H1 (cell line): ENCODE measurements around the gene SWI5. TPM values are rescaled to one million over a fixed set of nuclear protein-coding genes. Genes with fewer than 3 reads are reported as not detected.

Source experiments
- CTCF ChIA-PET: fragments of 300-600 bp; sonication (Branson Sonifier 250); formaldehyde crosslinking; loops from one replicate; lab custom pipeline; 2021; ENCODE audit not compliant: partially characterized antibody; lab: Charles Lee
- POLR2A ChIA-PET: fragments of 300-600 bp; sonication (Branson Sonifier 250); formaldehyde crosslinking; loops from one replicate; lab custom pipeline; 2021; ENCODE audit warnings: inconsistent platforms; ENCODE audit not compliant: partially characterized antibody; lab: Charles Lee
- DNase-seq, 2 experiments: peaks; one replicate each; pipeline versions ENCODE4 v3.0.0 to v3.0.0-alpha.2; 2010 to 2022; ENCODE audit warnings: low spot score in 2 of 2, low read depth in 1 of 2, mixed read lengths in 1 of 2
- FAIRE-seq: peaks from 2 replicates; lab custom pipeline; 2011; peaks lifted over from hg19 to GRCh38; lab: Jason Lieb, UNC
- H2AFZ ChIP-seq: 2 replicates; pipeline ENCODE4 v1.8.1; 2012; ENCODE audit warnings: low read length, inconsistent platforms
- H2AK5ac ChIP-seq: 2 replicates; pipeline ENCODE4 v1.6.1; 2013; ENCODE audit warnings: low read depth, low read length
- H2BK120ac ChIP-seq: replicated peaks from 2 replicates; pipeline ENCODE3; 2013; ENCODE audit warnings: low read depth, low read length, inconsistent platforms
- H2BK12ac ChIP-seq: 2 replicates; pipeline ENCODE4 v1.6.1; 2013; ENCODE audit warnings: low read depth, low read length
- H2BK15ac ChIP-seq: 2 replicates; pipeline ENCODE4 v1.6.1; 2013; ENCODE audit warnings: low read length
- H2BK20ac ChIP-seq: 2 replicates; pipeline ENCODE4 v1.6.1; 2013; ENCODE audit warnings: low read length
- H2BK5ac ChIP-seq: 2 replicates; pipeline ENCODE4 v1.6.1; 2013; ENCODE audit warnings: low read depth, low read length
- H3K14ac ChIP-seq: 2 replicates; pipeline ENCODE4 v1.6.1; 2013; ENCODE audit warnings: inconsistent platforms; ENCODE audit not compliant: insufficient read length
- H3K18ac ChIP-seq: 2 replicates; pipeline ENCODE4 v1.6.1; 2013; ENCODE audit warnings: low read length; ENCODE audit errors: extremely low read depth
- H3K23ac ChIP-seq: 2 replicates; pipeline ENCODE4 v1.6.1; 2013; ENCODE audit warnings: inconsistent platforms; ENCODE audit not compliant: insufficient read length
- H3K23me2 ChIP-seq: 2 replicates; pipeline ENCODE4 v1.6.1; 2013; ENCODE audit warnings: low read depth, low read length
- H3K27ac ChIP-seq: 2 replicates; pipeline ENCODE4 v1.6.1; 2011; ENCODE audit warnings: low read depth, low read length, inconsistent platforms
- H3K27me3 ChIP-seq, 4 experiments: replicated peaks in 1 of 4; 1 replicate in 1 of 4; 2 replicates in 3 of 4; pipeline versions ENCODE4 v1.6.1 to v1.8.1; 2011 to 2013; ENCODE audit warnings: low read length in 3 of 4, mild to moderate bottlenecking in 3 of 4, inconsistent platforms in 2 of 4, mixed read lengths in 2 of 4, moderate library complexity in 1 of 4; ENCODE audit not compliant: control insufficient read depth in 3 of 4, insufficient read depth in 3 of 4; ENCODE audit errors: extremely low read depth in 1 of 4
- H3K36me3 ChIP-seq, 4 experiments: 2 replicates each; pipeline versions ENCODE4 v1.6.1 to v1.8.1; 2011 to 2013; ENCODE audit warnings: mild to moderate bottlenecking in 4 of 4, low read length in 3 of 4, moderate library complexity in 2 of 4, control low read depth in 1 of 4, inconsistent platforms in 1 of 4; ENCODE audit not compliant: insufficient read depth in 4 of 4, control insufficient read depth in 2 of 4
- H3K4ac ChIP-seq: replicated peaks from 2 replicates; pipeline ENCODE3; 2013; ENCODE audit warnings: low read length, low read depth, mixed read lengths, inconsistent platforms; ENCODE audit not compliant: insufficient read length
- H3K4me1 ChIP-seq, 4 experiments: replicated peaks in 1 of 4; 1 replicate in 1 of 4; 2 replicates in 3 of 4; pipeline versions ENCODE4 v1.6.1 to v1.8.1; 2011 to 2013; ENCODE audit warnings: low read length in 3 of 4, inconsistent platforms in 2 of 4, mixed read lengths in 1 of 4; ENCODE audit not compliant: insufficient read depth in 4 of 4, control insufficient read depth in 3 of 4
- H3K4me2 ChIP-seq, 2 experiments: 2 replicates each; pipeline versions ENCODE4 v1.6.1 to v1.8.1; 2011 to 2013; ENCODE audit warnings: low read depth in 2 of 2, low read length in 2 of 2, control low read depth in 1 of 2, inconsistent platforms in 1 of 2, mild to moderate bottlenecking in 1 of 2; ENCODE audit not compliant: insufficient read depth in 1 of 2
- H3K4me3 ChIP-seq, 4 experiments: fragments of 200-600, 300-600 bp in 1 of 4; sonication (generic), shearing (Covaris generic), sonication (Bioruptor Twin) in 1 of 4; 2 replicates each; pipeline versions ENCODE4 v1.5.1 to v1.8.1; 2011 to 2016; ENCODE audit warnings: low read length in 4 of 4, low read depth in 3 of 4, control low read depth in 2 of 4, inconsistent platforms in 2 of 4, mild to moderate bottlenecking in 2 of 4, mixed read lengths in 1 of 4, moderate library complexity in 1 of 4; ENCODE audit not compliant: insufficient read depth in 2 of 4; ENCODE audit errors: extremely low read depth in 1 of 4
- H3K56ac ChIP-seq: replicated peaks from 2 replicates; pipeline ENCODE3; 2013; ENCODE audit warnings: low read depth, mild to moderate bottlenecking, mixed read lengths, low read length, inconsistent platforms; ENCODE audit not compliant: insufficient read length
- H3K79me1 ChIP-seq: 2 replicates; pipeline ENCODE4 v1.6.1; 2013; ENCODE audit warnings: low read depth, low read length, control low read depth
- H3K79me2 ChIP-seq, 2 experiments: 2 replicates each; pipeline versions ENCODE4 v1.6.1 to v1.8.1; 2012 to 2013; ENCODE audit warnings: low read length in 2 of 2, mild to moderate bottlenecking in 2 of 2, inconsistent platforms in 1 of 2; ENCODE audit not compliant: insufficient read depth in 2 of 2, control insufficient read depth in 1 of 2
- H3K9ac ChIP-seq, 4 experiments: replicated peaks in 1 of 4; 1 replicate in 1 of 4; 2 replicates in 3 of 4; pipeline versions ENCODE4 v1.6.1 to v1.8.1; 2011 to 2013; ENCODE audit warnings: low read depth in 3 of 4, low read length in 3 of 4, control low read depth in 2 of 4, mild to moderate bottlenecking in 2 of 4, moderate library complexity in 2 of 4, inconsistent platforms in 1 of 4; ENCODE audit errors: extremely low read depth in 1 of 4
- H3K9me3 ChIP-seq, 2 experiments: 2 replicates each; pipeline versions ENCODE4 v1.6.1 to v1.8.1; 2012 to 2013; ENCODE audit warnings: mild to moderate bottlenecking in 2 of 2, moderate library complexity in 2 of 2, control low read depth in 1 of 2, inconsistent platforms in 1 of 2, low read depth in 1 of 2, low read length in 1 of 2, mixed read lengths in 1 of 2; ENCODE audit not compliant: insufficient read depth in 2 of 2
- H4K20me1 ChIP-seq, 2 experiments: replicated peaks in 1 of 2; 2 replicates each; pipeline versions ENCODE3 to v1.8.1; 2011 to 2013; ENCODE audit warnings: inconsistent platforms in 2 of 2, low read length in 2 of 2, mild to moderate bottlenecking in 1 of 2; ENCODE audit not compliant: insufficient read depth in 2 of 2, control insufficient read depth in 1 of 2
- H4K5ac ChIP-seq: 2 replicates; pipeline ENCODE4 v1.6.1; 2013; ENCODE audit warnings: low read length, low read depth, mixed read lengths, inconsistent platforms; ENCODE audit not compliant: insufficient read length
- H4K8ac ChIP-seq: 2 replicates; pipeline ENCODE4 v1.8.0; 2013; ENCODE audit warnings: mild to moderate bottlenecking, moderate library complexity, low read length, inconsistent platforms; ENCODE audit not compliant: insufficient read depth; ENCODE audit errors: extremely low read depth
- H4K91ac ChIP-seq: replicated peaks from 2 replicates; pipeline ENCODE3; 2013; ENCODE audit warnings: low read length, mixed read lengths, inconsistent platforms; ENCODE audit not compliant: insufficient read length
- CBX8 ChIP-seq: fragments of 300-800, 300-1000 bp; sonication (generic); IDR thresholded peaks from 2 replicates; pipeline ENCODE4 v1.7.1; 2016; ENCODE audit warnings: low read depth, low read length, borderline replicate concordance
- CHD1 ChIP-seq: IDR thresholded peaks from 2 replicates; pipeline ENCODE4 v1.6.1; 2012; ENCODE audit warnings: low read depth, low read length, improper control_type of control experiment
- SIX5 ChIP-seq: IDR thresholded peaks from 2 replicates; pipeline ENCODE4 v1.6.1; 2011; ENCODE audit warnings: mild to moderate bottlenecking, low read depth, low read length
- WGBS, 2 experiments: shearing (Covaris generic) in 1 of 2; methylation state at CpG; one replicate each; pipeline versions ENCODE4 v1.1.6 to v1.1.7; 2013 to 2015; ENCODE audit warnings: low lambda C conversion rate in 2 of 2, mixed read lengths in 2 of 2, inconsistent platforms in 1 of 2, low coverage in 1 of 2, missing lambda C conversion rate in 1 of 2; ENCODE audit not compliant: insufficient replicate concordance in 2 of 2, insufficient coverage in 1 of 2, insufficient read length in 1 of 2; ENCODE audit errors: extremely low coverage in 1 of 2, missing lambda C conversion rate in 1 of 2; 5-methylcytosine and 5-hydroxymethylcytosine counted together
- polyA plus RNA-seq, 7 experiments: library from polyadenylated mRNA; depleted of rRNA in 3 of 7; stranded (reverse) in 5 of 7; unstranded in 2 of 7; fragments of >200 nt in 5 of 7; fragments of 200-250 nt in 2 of 7; gene quantifications; 1 replicate in 5 of 7; 2 replicates in 1 of 7; 4 replicates in 1 of 7; pipeline versions ENCODE4 v1.2.1 to v1.2.3, GENCODE V29; 2011 to 2013; ENCODE audit warnings: missing spikeins in 2 of 7, mixed read lengths in 2 of 7
- total RNA-seq: library from RNA; stranded (reverse); fragmentation: NEBNext Ultra II Directional; extraction: Animal tissue kit (Norgen Biotek cat#: 25700); gene quantifications from 2 replicates; pipeline ENCODE4 v1.2.1, GENCODE V29; 2021

SWI5 gene
- total and polyA plus RNA-seq, 2 of the 8 experiments (the other 6 are each of a cell fraction or from before 2014, with no cell fraction given), result 29.0 to 59.5 TPM

- FAIRE-seq (no peak), DNase-seq (no peak)
- H3K18ac ChIP-seq, result no peak overlapping the region
- no peak overlapping the region for H3K56ac ChIP-seq
- ChIA-PET CTCF (interaction anchor here (0.9 to 8.1 kb wide), 11 partner anchors 8 to 229 kb away, joined by 3 to 88 read pairs (median 17); no protein-coding TSS in a partner anchor), POLR2A (interaction anchor here (0.5 to 1.2 kb wide), 2 partner anchors 51 to 126 kb away, joined by 3 to 4 read pairs; partner anchors contain the start of gene CERCAM)
- WGBS, 2 experiments, result 84% methylated on average over 4 of the region's 4 CpGs; no CpG with 5 or more reads in 1 of the 2 experiments
- no peak overlapping the region for H3K9ac ChIP-seq
- H4K5ac ChIP-seq, result no peak overlapping the region
- no peak overlapping the region for H3K4ac ChIP-seq
- no peak overlapping the region for H2BK5ac ChIP-seq
- H3K79me1 ChIP-seq, result no peaks in the 10 kb centered on the region
- no peak overlapping the region for H3K4me3 ChIP-seq
- H2AFZ ChIP-seq, result no peak overlapping the region
- no peaks in the 10 kb centered on the region for H3K79me2 ChIP-seq
- no peaks in the 10 kb centered on the region for H3K36me3 ChIP-seq
- H4K91ac ChIP-seq, result no peak overlapping the region
- H3K27me3 ChIP-seq, result no peaks in the 10 kb centered on the region
- no peak overlapping the region for H2BK120ac ChIP-seq
- H3K23ac ChIP-seq, result no peak overlapping the region
- no peaks in the 10 kb centered on the region for H3K4me1 ChIP-seq
- no peak overlapping the region; the same call in 1 of the 2 replicates for H3K27ac ChIP-seq
- H2BK20ac ChIP-seq, result no peak overlapping the region
- TF ChIP-seq SIX5, result no peak
- no peak for TF ChIP-seq CBX8
- no peak for TF ChIP-seq CHD1
- H2BK12ac ChIP-seq, result no peak overlapping the region
- no peak overlapping the region for H2BK15ac ChIP-seq
- no peaks in the 10 kb centered on the region for H3K9me3 ChIP-seq
- H3K23me2 ChIP-seq, result no peaks in the 10 kb centered on the region
- H3K4me2 ChIP-seq, result no peak overlapping the region
- no peak overlapping the region for H3K14ac ChIP-seq
- no peak overlapping the region for H4K8ac ChIP-seq
- no peak overlapping the region for H2AK5ac ChIP-seq
- H4K20me1 ChIP-seq, result peaks cover 1 to 3% of the 10 kb centered on the region in 2 experiments
Observed at GRCh38 chr9:128294142-128294541, 18.1 kb downstream of the SWI5 start.
